Measurements from ENCODE around the gene YY2.

Gene YY2

GRCh38 chrX:21843179-21843578 is 12.6 kb upstream of the YY2 start:
- Histone ChIP-seq H3K27ac (ENCODE audit: low read depth, low read length) (no peak overlapping the region), H3K4me3 (ENCODE audit: low read length) (no peak overlapping the region)

GRCh38 chrX:21845096-21845495 is 10.7 kb upstream of the YY2 start:
- H3K27me3 ChIP-seq (ENCODE audit: control insufficient read depth, low read length), result no peaks in the 10 kb centered on the region
- no peaks in the 10 kb centered on the region for H3K9me2 ChIP-seq (replicated peaks; ENCODE audit: control insufficient read depth, low read length)
- no peak overlapping the region for H3K4me2 ChIP-seq (ENCODE audit: low read length)
- H3K4me1 ChIP-seq (ENCODE audit: control insufficient read depth, low read length), result peaks cover 9% of the 10 kb centered on the region
- H4K20me1 ChIP-seq (ENCODE audit: control insufficient read depth, insufficient read depth, low read depth, low read length), result no peaks in the 10 kb centered on the region
- no peak overlapping the region for H3K4me3 ChIP-seq (ENCODE audit: low read length)
- TF ChIP-seq, protein P1, sequence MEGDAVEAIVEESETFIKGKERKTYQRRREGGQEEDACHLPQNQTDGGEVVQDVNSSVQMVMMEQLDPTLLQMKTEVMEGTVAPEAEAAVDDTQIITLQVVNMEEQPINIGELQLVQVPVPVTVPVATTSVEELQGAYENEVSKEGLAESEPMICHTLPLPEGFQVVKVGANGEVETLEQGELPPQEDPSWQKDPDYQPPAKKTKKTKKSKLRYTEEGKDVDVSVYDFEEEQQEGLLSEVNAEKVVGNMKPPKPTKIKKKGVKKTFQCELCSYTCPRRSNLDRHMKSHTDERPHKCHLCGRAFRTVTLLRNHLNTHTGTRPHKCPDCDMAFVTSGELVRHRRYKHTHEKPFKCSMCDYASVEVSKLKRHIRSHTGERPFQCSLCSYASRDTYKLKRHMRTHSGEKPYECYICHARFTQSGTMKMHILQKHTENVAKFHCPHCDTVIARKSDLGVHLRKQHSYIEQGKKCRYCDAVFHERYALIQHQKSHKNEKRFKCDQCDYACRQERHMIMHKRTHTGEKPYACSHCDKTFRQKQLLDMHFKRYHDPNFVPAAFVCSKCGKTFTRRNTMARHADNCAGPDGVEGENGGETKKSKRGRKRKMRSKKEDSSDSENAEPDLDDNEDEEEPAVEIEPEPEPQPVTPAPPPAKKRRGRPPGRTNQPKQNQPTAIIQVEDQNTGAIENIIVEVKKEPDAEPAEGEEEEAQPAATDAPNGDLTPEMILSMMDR (IDR thresholded peaks at IDR 0.05; ENCODE audit: low read depth, low read length, poor library complexity, severe bottlenecking), result no peak
- TF ChIP-seq EZH2phosphoT487 (IDR thresholded peaks at IDR 0.05; ENCODE audit: borderline replicate concordance, low read length), result no peak
- no peak overlapping the region for H3K27ac ChIP-seq (ENCODE audit: low read depth, low read length)
- no peaks in the 10 kb centered on the region for H3K9me3 ChIP-seq (ENCODE audit: control insufficient read depth, insufficient read depth, low read length)
- H3K36me3 ChIP-seq (ENCODE audit: control insufficient read depth, low read length), result peaks cover 24% of the 10 kb centered on the region
- peaks cover 18% of the 10 kb centered on the region for H3K79me2 ChIP-seq (ENCODE audit: control insufficient read depth, low read length)
- no peaks in the 10 kb centered on the region for H3F3A ChIP-seq (ENCODE audit: control insufficient read depth, insufficient read depth)

More at GRCh38 chrX:21843179-21843578, 12.6 kb upstream of the YY2 start:
- no peaks in the 10 kb centered on the region for H3K27me3 ChIP-seq (ENCODE audit: control insufficient read depth, low read length)
- no peaks in the 10 kb centered on the region for H3F3A ChIP-seq (ENCODE audit: control insufficient read depth, insufficient read depth)
- H4K20me1 ChIP-seq (ENCODE audit: control insufficient read depth, insufficient read depth, low read depth, low read length), result no peaks in the 10 kb centered on the region
- TF ChIP-seq EZH2phosphoT487 (IDR thresholded peaks at IDR 0.05; ENCODE audit: borderline replicate concordance, low read length), result no peak
- TF ChIP-seq, protein P1 (IDR thresholded peaks at IDR 0.05; ENCODE audit: low read depth, low read length, poor library complexity, severe bottlenecking), result no peak
- H3K9me2 ChIP-seq (replicated peaks; ENCODE audit: control insufficient read depth, low read length), result no peaks in the 10 kb centered on the region
- peaks cover 24% of the 10 kb centered on the region for H3K36me3 ChIP-seq (ENCODE audit: control insufficient read depth, low read length)
- H3K79me2 ChIP-seq (ENCODE audit: control insufficient read depth, low read length), result peaks cover 23% of the 10 kb centered on the region
- H3K9me3 ChIP-seq (ENCODE audit: control insufficient read depth, insufficient read depth, low read length), result no peaks in the 10 kb centered on the region
- H3K4me2 ChIP-seq (ENCODE audit: low read length), result no peak overlapping the region
- H3K4me1 ChIP-seq (ENCODE audit: control insufficient read depth, low read length), result peaks cover 15% of the 10 kb centered on the region

DNA sequence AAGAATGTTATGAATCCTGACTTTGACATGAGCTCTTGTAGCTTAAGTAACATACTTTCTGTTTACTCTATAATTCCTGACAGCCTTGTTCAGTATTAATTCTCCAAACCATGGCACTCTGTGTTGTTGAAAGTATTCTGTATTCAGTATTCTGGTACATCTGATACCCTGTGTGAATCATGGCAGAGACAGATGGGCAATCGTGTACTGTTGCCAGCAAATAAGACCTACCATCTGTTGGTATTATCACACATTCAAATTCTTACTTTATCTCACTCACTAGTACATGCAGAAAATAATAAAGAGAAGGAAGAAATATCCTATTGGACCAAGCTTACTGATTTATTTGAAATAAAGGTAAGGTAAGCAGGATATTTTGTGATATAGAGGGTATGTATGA is 8.4 kb upstream of the YY2 start:
- H3K9me2 ChIP-seq (replicated peaks; ENCODE audit: control insufficient read depth, low read length), result no peaks in the 10 kb centered on the region
- no peaks in the 10 kb centered on the region for H3K27me3 ChIP-seq (ENCODE audit: control insufficient read depth, low read length)
- TF ChIP-seq, protein P1 (IDR thresholded peaks at IDR 0.05; ENCODE audit: low read depth, low read length, poor library complexity, severe bottlenecking), result no peak
- no peaks in the 10 kb centered on the region for H4K20me1 ChIP-seq (ENCODE audit: control insufficient read depth, insufficient read depth, low read depth, low read length)
- no peak overlapping the region for H3K27ac ChIP-seq (ENCODE audit: low read depth, low read length)
- H3K4me3 ChIP-seq (ENCODE audit: low read length), result no peak overlapping the region
- H3F3A ChIP-seq (ENCODE audit: control insufficient read depth, insufficient read depth), result no peaks in the 10 kb centered on the region
- H3K4me2 ChIP-seq (ENCODE audit: low read length), result no peak overlapping the region
- no peaks in the 10 kb centered on the region for H3K4me1 ChIP-seq (ENCODE audit: control insufficient read depth, low read length)
- no peaks in the 10 kb centered on the region for H3K79me2 ChIP-seq (ENCODE audit: control insufficient read depth, low read length)
- no peaks in the 10 kb centered on the region for H3K9me3 ChIP-seq (ENCODE audit: control insufficient read depth, insufficient read depth, low read length)
- H3K36me3 ChIP-seq (ENCODE audit: control insufficient read depth, low read length), result peaks cover 29% of the 10 kb centered on the region

- H3F3A ChIP-seq (ENCODE audit: control insufficient read depth, insufficient read depth), result no peaks in the 10 kb centered on the region
- H3K79me2 ChIP-seq (ENCODE audit: control insufficient read depth, low read length), result no peaks in the 10 kb centered on the region
- H3K27ac ChIP-seq (ENCODE audit: low read depth, low read length), result no peak overlapping the region
- no peak for TF ChIP-seq EZH2phosphoT487 (IDR thresholded peaks at IDR 0.05; ENCODE audit: borderline replicate concordance, low read length)
- TF ChIP-seq, protein P1 (IDR thresholded peaks at IDR 0.05; ENCODE audit: low read depth, low read length, poor library complexity, severe bottlenecking), result no peak
- no peaks in the 10 kb centered on the region for H3K9me2 ChIP-seq (replicated peaks; ENCODE audit: control insufficient read depth, low read length)
- H3K4me1 ChIP-seq (ENCODE audit: control insufficient read depth, low read length), result no peaks in the 10 kb centered on the region
- H3K9me3 ChIP-seq (ENCODE audit: control insufficient read depth, insufficient read depth, low read length), result no peaks in the 10 kb centered on the region
- H4K20me1 ChIP-seq (ENCODE audit: control insufficient read depth, insufficient read depth, low read depth, low read length), result no peaks in the 10 kb centered on the region
- no peak overlapping the region for H3K4me2 ChIP-seq (ENCODE audit: low read length)
- H3K27me3 ChIP-seq (ENCODE audit: control insufficient read depth, low read length), result no peaks in the 10 kb centered on the region
- H3K4me3 ChIP-seq (ENCODE audit: low read length), result no peak overlapping the region
- peaks cover 20% of the 10 kb centered on the region for H3K36me3 ChIP-seq (ENCODE audit: control insufficient read depth, low read length)
Observed at GRCh38 chrX:21853578-21853977, 2.2 kb upstream of the YY2 start.

Measured in DOHH2 (cell line).